NCI-H1930 (cell line): ENCODE results near the gene FAF1.

Experiments used
- DNase-seq, 2 experiments: peaks; one replicate each; lab custom pipeline; 2025; lab: John Stamatoyannopoulos, UW

The FAF1 gene

DNA sequence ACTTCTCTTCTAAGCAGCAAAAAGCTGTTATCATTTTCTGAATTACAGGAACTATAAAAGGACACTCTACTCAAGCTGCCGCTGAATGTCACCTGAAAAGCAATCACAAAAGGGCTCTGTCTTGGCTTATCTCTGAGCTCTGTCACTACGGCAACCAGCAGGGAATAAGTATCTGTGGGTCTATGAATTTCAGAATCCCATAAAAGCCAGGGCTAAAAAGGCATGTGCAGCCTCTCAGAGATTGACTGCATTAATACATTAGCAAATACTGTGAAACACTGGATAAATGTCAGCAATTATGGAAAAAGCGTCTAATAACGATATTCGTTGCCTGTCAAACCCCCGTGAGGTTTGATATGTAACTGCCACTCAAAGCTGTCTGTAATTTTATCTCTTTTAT is 326.6 kb downstream of the FAF1 start:
- DNase-seq: peak; percentile 90 to 95

DNA sequence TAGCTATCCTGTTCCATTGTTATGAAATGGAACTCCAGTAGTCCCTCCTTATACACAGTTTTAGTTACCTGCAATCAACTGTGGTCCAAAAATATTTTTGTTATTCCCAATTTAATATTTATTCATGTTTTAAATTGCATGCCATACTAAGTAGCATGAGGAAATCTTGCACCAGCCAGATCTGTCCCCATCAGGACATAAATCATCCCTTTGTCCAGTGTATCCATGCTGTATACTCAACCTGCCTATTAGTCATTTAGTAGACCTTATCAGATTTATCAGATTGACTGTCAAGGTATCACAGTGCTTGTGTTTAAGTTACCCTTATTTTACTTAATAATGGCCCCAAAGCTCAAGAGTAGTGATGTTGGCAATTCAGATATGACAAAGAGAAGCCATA is 328.9 kb downstream of the FAF1 start:
- no peak for DNase-seq

- DNase-seq: no peak
Measured at GRCh38 chr1:50622259-50622658, 337.8 kb downstream of the FAF1 start.

GRCh38 chr1:50620680-50621329 is 339.3 kb downstream of the FAF1 start:
- DNase-seq: no peak

DNA sequence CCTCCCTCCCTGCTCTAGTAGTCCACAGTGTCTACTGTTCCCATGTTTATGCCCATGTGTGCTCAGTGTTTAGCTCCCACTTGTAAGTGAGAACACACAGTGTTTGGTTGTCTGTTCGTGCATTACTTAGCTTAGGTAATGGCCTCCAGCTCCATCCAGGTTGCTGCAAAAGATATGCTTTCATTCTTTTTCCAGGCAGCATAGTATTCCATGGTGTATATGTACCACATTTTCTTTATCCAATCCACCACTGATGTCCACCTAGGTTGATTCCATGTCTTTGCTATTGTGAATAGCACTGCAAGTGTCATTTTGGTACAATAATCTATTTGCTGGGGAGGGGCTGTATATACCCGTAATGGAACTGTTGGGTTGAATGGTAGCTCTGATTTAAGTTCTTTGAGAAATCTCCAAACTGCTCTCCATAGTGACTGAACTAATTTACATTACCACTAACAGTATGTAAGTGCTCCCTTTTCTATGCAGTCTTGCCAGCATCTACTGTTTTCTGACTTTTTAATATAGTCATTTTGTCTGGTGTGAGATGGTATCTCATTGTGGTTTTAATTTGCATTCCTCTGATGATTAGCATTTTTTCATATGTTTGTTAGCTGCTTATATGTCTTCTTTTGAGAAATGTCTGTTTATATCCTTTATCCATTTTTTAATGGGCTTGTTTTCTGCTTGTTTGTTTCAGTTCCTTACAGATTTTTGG is 344.9 kb downstream of the FAF1 start:
- no peak for DNase-seq

DNA sequence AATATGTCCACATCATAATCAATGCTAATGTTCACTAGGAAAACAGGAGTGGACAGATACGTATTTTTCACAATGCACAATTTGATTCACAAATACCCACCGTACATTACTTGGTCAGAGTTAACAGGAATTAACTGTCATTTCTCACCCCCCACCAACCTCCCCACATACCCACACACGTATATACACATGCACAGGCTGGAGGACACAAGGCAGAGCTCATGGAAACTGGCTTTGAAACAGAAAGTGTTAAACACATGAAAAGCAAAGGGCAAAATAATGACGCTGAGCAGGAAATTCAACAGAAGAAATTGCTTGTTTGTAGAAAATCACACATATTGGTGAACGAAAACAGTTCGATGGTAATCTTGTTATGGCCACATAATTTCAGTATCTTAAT is 348.4 kb downstream of the FAF1 start:
- peak in 1 of 2 experiments; percentile 20 for DNase-seq

DNA sequence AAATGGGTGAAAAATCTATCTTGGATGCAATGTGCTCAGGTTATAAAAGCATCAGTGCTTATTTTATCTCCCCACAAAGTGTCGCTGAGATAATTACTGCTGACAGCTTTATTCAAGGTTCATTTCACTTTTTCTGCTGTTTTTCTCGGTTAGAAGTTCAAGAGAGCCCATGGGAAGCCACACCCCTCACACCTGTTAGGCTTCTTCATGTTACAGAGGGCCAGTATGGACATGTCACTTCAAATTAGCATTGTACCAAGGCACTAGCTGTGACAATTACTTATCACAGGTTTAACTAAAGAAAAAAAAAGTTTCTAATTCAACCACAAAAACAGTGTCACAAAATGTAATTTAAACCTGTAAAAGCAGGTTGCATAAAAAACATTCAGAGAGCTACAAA is 349.5 kb downstream of the FAF1 start:
- peak in 1 of 2 experiments; percentile 37 for DNase-seq

DNA sequence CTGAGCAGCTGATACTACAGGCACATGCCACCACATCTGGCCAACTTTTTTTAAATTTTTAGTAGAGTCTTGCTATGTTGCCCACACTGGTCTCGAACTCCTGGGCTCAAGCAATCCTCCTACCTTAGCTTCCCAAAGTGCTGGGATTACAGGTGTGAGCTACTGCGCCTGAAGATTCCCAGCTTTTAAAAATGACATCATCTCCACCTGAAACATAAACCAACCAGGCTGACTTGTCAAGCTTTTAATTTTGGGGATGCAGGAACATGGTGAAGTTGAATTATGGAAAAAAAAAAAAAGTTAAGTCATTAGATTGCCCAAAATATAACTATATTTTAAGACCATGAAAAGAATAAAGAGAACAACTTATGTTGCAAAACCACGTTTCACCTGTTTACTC is 350.6 kb downstream of the FAF1 start:
- no peak for DNase-seq

DNA sequence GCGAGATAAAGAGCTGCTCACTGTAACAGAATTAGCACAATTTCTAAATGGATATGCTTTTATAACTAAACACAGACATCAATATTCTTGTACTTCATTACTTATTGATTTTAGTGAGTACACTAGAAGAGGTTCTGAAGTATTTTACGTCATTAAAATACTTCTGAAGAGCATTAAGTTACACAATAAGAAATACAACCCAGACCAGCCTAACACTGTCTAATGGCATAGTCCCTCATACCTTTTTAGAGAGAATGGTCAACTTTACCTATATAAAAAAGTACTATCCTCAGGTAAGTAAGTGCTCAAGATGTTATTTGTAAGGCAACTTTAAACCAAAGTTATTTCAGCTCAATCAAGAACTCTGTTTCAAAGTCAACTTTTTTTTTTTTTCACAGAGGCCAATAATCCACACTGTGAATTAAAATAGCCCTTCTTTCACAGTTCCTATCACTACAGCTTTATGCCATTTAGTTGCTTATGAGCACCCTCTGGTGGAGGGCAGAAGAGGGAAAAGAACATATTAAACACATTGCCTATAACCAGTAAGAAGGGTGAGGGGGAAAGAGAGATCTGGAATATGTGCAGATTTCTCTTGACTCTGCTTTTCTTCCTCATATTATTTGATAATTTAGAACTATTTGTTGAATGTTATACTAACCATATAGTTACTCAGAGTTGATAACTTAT is 354.7 kb downstream of the FAF1 start:
- peak in 1 of 2 experiments; percentile 31 for DNase-seq

DNA sequence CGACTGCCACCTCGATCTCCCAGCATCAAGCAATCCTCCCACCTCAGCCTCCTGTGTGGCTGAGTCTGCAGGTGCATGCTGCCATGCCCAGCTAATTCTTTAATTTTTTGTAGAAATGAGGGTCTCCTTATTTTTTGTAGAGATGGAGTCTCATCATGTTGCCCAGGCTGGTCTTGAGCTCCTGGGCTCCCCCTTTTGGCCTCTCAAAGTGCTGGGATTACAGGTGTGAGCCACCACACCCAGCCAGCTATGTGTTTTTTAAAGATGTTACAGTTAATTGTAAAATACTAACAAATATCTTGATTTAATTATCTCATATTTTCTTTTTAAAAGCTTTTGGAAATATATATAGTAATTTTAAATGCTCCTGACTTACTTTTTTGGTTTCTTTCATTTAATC is 355.5 kb downstream of the FAF1 start:
- DNase-seq: no peak

DNA sequence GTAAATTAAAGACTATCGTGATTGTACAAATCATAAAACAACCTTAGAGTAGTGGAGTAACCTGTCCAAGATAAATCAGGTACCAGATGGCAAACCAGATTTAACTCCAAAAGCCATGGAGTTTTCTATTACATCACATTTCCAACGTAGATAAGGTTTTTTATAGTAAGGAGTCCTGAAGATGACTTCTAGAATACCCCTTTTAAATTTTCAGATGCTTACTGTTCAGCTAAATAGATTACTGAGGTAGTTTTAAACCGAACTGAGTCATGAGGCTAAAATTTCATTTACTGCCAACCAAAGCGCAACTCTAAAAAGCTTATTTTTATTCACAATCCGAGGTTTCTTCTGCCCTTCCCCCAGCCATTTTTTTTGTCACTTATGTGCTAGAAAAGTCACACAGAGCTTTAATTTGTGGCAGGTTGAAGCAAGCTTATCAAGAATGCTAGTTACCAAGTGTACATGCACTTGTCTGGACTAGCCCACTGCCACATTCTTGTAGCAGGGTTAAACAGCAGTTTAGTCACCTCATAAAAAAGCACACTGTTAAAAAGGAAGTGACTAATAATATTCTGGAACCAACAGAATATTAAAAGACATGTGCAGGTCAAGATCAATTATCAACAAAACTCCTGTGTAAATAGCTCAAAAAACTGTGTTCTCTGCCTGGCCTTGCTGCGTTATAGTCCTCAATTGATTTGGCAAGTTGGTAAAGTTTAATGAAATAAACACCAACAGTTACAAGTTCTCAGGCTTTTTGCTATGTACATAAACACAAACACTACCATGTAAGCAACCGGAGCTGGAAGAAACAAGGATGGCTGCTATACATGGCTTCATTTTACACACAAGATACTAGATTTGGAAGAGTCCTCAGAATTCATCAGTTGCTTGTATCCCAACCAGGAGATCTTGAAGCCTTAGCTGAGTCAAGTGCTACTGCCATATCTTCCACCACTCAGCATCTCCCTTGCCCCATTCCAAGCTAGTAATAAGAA is 356.5 kb downstream of the FAF1 start:
- DNase-seq: no peak

- no peak for DNase-seq
Measured at GRCh38 chr1:50599546-50599945, 360.5 kb downstream of the FAF1 start.

DNA sequence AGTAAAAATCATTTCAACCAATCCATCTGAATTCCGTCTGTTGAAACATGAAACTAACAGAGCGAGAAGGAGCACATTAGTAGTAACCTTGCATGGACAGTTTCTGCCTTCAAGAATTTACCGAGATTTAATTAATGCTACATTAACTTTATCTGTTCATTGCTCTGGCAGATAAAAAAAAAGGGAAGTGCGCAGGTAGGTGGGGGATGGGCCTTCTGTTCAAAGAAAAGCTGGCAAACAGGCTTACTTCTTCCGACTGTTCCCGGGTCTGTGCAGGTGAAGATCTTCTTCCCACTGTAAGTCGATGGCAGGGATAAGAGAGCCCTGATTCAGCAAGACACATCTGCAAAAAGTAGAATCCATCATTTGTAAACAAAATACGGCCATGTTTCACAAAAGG is 364.2 kb downstream of the FAF1 start:
- DNase-seq: no peak

DNA sequence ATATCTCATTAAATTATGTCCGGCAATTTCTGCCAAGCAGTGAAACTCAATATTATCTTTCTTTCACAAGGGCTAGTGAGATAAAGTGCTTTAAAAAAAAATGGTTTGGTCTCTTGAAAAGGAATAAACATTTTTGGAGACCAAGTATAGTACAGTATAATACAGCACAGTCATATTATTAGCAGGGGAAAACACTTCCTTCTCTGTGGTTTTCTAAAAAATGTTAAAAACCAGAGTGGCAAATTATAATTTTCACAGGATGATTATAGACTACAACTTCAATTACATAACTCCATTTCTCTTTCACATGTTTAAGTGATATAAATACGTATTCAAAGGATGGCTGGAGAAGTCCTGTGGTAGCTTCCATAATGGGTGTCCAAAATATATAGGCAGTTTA is 366.6 kb downstream of the FAF1 start:
- DNase-seq: no peak

DNA sequence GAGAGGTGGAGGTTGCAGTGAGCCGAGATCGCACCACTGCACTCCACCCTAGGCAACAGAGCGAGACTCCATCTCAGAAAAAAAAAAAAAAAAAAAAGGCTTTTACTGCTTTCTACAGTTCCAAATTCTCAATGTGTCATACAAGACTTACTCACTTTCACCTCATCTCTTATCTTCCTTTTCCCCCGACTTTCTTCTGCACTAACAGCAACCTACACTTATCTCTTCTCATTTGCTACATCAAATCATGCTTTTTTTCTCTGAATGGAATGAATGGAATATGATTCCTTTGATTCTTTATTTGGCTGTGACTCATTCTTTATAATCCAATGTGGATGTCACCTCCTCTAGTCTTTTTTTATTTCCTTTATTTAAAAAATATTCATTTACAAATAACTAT is 368.5 kb downstream of the FAF1 start:
- no peak for DNase-seq

GRCh38 chr1:50582346-50582745 is 377.7 kb downstream of the FAF1 start:
- DNase-seq: no peak

GRCh38 chr1:50570066-50570468 is 390.0 kb downstream of the FAF1 start:
- no peak for DNase-seq

DNA sequence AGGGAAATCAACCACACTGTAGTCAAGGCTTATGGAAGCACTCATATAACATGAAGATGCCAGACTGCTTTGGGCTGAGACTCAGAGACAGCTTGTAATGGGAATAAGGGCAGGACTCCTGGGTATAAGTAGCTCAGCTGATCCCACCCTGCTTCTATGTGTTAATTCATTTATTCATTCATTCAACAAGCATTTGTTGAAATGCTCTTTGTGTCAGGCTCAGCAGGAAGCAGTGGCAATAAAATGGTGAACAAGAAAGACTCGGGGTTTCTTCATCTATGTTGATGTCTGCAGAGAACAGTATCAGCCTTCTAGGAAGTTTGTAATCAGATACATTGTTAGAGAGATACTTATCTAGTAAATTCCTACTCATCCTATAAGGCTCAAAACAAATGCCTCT is 391.3 kb downstream of the FAF1 start:
- DNase-seq: no peak

GRCh38 chr1:50566405-50566804 is 393.7 kb downstream of the FAF1 start:
- no peak for DNase-seq

GRCh38 chr1:50564417-50564816 is 395.6 kb downstream of the FAF1 start:
- DNase-seq: no peak

DNA sequence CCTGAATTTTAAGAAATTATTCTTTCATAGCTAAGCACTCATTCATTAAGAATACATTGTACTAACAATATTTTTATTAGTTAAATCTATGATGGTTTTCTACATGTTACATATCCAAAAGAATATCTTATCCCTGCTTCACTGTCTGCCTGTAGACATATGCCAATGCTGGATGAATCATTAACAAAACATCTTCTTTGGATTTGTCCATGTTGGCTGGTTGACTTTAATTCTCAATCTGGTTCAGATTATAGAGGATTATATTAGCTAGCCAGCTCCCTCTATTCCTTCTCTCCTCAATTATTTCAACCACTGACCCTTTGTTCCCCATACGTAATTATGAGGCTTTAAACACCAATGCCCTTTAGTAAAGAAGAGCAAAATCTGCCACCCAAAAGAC is 398.0 kb downstream of the FAF1 start:
- DNase-seq: no peak

DNA sequence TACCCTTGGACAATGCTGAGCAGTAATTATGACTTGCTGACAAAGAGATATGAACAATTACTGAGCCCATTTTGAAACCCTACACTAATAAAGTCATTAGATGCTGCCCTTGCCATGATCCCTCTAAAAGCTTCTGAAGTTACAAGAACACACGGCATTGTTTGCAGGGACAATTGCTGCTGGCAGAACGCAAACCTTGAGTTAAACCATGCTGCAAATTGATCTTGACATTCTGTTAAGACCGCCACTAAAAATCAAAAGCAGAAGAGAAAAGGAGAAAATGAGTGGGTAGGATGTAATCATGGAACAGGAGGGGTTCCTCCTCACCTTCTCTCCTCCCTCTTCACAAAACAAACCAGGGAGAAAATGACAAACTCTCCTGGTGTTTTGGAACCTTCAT is 400.6 kb downstream of the FAF1 start:
- DNase-seq: no peak
